HG02610 (cell line): ENCODE data around the gene RPS6KA2.

Experiments
- ATAC-seq: cut with Tn5 transposase; IDR thresholded peaks from one replicate; pipeline ENCODE4 v1.9.1; 2021; ENCODE audit warnings: mild to moderate bottlenecking, moderate library complexity; ENCODE audit not compliant: unreplicated experiment

The RPS6KA2 gene

DNA sequence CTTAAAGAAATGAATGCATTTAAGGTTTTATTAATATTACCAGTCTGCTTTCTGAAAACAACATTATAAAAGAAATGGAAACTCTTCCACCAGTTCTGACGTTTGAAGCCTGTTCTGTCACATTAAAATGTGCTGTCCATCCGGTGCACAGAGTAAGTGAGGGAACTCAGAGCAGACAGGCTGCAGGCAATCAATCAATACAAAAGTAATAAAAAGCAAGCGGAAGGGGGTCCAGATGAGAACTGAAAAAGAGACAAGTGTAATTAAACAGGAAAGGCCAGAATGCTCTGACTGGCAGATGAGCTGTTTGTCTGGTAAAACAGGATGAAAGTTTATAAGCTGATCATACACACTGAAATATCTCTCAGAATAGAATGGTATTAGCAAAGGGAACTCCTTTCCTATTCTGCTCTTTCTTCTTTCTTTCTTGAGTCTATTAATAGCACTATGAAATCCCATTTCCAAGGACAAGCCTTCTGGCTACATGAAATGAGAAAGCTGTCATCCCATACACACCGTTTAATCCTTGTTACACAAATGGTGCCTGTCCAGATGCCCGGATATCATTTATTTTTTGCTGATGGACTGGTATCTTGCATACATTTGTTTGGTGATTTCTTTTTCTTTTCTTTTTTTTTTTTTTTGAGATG lies 134.8 kb downstream of the RPS6KA2 start:
- ATAC-seq, result no peak

DNA sequence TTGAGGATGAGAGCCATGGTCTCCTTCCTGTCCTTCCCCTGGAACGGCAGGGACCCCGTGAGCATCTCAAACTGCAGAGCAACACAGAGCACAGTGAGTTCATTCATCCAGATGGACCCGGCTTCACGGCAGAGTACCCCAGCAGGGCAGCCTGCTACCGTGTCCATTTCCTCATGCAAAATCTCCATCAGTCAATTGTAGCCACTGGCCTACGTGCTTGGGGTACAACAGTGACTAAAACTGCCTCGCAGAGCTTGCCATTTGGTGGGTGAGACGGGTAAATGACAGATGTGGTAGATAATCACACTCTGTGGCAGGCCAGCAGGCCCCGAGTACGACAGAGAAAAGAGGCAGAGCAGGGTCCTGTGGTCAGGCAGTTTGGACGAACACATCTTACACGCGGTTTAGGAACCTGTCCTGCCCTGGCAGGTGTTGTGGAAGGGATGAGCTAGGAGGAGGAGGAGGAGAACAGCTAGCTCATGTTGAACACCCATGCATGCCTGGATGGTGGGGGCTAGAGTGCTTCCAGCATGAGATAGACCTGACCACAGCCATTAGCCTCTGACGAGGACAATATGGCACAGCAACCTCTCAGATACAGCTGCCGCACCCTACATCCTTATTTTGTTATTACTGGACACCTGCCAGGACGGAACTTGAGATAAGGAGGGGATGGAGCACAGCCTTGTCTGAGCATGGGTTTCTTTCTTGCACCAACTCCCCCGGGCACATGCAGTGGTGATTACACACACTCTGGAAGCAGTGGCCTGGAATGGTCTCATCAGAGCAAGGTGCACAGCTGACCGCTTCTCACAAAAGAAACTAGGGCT lies 136.2 kb downstream of the RPS6KA2 start:
- ATAC-seq, result no peak

DNA sequence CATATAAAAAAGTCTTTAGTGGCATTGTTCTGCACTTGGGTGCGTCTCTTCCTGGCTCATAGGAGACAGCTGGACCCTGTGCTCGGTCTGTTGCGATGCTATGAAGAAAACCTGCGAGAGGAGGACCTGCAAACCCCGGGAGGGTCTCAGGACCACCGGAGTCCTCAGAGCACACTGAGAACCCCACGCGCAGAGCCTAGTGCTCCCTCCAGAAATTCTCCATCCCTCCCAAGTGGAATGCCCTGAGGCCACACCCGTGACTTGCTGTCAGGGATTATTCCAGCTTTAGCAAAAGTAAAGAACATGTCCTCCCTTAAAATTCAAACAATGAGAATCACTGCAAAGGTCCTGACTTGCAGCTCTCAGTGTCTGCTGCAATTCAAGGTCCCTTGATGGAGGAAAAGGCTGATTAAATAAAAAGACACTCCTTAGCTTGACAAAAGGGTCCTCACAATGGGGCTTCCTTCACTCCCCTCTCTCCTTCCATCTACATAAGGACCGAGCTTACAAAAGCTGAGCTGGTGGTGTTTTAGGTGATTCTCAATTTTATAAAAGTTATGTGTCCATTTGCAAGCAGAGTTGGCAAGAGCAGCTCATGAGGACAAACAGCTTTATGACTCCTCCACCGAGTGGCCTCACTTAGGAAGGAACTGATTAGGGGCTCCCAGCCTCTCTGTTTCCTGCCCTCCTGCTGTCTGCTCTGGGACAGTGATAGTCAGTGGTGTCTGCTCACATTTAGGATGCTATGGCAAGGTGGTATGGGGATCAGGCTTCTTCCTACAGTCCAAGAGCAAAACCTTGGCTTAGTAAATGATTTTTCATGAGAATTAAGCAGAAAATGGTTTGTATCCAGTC lies 137.5 kb downstream of the RPS6KA2 start:
- no peak for ATAC-seq

DNA sequence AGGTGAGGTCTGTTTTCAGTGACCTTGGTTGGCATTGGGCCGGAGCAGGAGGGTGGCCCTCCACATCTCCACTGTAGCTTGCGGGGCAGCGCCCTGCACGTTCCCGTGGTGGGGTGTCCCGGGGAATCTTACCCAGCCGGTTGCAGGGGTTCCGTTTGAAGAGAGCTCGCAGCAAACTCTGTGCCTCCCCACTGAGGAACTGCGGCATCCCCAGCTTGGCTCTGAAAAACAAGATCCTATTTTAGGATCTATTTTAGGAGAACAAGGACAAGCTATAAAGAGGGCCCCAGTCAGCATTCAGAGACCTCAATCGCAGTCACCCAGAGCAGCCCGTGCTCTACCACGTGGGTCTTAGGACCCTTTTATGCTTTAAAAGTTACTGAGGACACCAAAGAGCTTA lies 138.3 kb downstream of the RPS6KA2 start:
- no peak for ATAC-seq

DNA sequence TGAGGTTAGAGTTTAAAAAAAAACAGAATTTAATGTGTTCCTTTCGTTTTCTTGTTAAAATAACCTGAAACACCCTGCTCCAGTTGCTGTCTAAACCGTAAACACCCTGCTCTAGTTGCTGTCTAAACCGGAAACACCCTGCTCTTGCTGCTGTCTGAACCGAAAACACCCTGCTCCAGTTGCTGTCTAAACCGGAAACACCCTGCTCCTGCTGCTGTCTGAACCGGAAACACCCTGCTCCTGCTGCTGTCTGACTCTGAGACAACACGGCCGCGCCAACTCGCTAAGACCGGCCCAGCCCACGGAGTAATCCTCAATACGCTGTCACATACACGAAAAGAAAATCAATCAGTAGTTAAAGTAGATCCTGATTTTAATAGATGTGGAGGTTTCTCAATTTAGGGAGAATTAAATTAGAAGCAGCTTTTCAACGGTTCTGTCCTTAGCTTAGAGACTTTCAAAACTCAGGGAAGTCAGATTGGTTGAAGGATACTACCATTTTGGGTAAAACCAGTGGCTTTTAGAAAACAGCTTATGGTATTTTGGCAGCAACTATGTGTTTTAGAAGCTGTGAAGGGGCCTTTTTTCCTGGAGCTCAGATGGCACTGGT lies 138.9 kb downstream of the RPS6KA2 start:
- ATAC-seq, result peak; percentile 88

DNA sequence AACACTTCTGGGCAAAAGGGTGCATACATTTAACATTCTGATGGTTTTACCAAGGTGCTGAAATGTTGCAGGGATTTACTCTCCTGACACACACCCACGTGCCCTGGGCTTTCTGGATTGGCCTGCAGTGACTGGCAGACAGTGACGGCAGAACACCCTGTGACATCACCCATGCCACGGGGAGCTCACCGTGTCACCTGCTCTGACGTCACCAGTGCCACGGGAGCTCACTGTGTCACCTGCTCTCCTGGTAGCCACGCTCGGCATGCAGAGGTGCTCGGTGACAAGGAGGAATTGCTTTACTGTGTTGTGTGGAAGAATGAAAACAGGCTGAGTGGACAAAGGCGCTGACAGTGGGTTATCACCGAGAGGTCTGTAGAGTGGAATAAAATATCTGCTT lies 139.9 kb downstream of the RPS6KA2 start:
- no peak for ATAC-seq

DNA sequence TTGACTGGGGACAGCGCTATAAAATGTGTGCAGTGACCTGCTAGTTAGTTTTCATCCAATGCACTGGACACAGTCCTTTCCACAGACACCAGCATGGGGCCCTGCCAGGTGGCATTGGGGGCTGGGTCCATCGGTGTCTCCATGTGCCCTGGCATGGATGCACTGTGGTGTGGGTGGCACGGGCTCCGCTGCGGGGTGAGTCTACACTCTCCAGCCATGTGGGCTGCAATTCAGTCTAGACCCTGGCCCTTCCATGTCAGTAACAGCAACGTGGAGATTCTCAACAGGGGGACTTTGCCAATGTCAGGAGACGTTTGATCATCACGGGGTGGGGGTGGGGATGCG lies 140.5 kb downstream of the RPS6KA2 start:
- ATAC-seq, result no peak

DNA sequence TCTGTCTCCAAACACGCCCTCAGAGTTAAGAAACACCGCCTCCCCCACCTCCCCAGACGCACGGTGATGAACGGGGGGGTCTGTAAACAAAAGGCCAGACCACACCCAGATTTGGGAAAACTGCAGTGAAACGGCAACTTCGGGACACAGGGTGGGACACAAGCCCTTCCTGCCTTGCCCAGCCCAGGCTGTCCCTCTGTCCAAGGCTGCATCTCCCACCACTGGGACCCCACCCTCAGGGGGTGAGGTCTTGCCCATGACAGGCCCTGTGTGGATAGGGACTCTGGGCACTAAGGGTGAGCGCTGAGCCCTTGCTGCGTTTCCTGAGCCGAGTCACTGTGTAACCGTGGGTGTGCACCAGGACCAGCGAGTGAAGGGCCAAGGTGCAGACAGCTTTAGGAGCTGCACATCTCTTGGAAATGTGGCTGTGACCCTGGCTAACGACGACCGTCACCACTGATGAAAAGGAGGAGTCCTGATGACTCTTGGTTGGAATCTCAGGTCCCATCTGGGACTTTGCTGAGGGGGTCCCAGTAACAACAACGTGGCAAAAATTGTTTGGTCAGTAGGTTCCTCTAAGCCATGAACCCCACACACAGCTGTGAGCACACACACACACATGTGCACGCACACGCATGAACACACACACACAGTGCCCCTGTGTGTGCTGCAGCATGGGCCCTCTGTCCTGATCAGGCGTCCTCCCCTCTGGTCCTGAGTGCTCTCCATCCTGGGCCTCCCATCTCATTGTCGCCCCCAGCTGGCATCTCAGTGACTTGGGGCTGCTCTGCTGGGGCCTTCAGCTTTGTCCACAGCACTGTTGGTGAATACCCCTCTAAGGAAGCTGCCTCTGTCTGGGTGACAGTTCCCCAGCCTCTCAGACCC lies 141.2 kb downstream of the RPS6KA2 start:
- ATAC-seq, result no peak

DNA sequence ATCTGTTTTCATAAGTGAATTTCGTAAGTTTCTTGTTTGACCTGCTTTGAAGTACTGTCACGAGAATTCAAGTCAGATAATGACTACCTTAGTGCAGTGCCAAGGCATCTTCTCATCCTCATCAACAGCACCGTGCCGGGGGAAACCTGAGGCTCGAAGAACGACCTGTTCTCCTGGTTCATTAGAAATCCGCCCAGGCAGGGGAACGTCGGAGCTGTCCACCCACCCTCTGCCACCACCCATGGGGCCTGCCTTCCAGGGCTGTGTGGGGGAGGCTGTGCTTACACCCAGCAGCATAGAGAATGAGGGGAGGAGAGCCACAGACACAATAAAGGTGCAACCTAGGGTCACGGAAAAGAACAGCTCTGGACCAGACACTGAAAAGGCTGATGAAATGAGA lies 142.2 kb downstream of the RPS6KA2 start:
- ATAC-seq, result no peak

DNA sequence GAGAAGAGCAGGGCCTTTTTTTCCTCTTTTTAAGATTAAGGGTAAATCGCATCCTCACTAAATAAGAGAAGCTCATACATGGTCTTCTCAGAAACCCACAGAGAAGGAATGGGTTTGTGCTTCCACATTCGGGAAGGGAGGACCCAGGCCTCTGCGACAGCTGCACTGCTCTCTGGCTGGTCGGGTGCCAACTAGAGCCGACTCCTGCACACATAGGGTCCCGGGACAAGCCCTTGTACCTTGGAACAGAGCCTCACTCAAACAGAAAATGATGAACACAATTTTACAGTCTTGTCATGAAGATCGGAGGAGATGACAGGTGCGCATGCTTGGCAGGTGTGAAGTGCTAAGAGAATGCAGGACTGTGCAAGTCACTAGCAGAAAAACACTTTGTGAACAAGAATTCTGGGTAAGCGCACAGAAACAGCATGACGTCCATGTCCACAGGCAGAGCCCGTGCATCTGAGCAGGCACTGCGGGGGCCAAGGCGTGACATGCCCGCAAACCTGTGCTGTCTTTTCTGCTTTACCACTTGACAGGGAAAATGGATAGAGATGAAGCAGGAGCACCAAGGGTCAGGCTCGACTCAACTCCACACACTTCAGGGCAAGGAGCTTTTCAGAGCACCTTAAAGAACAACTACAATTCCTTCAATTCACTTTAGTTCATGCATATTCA lies 143.3 kb downstream of the RPS6KA2 start:
- ATAC-seq, result no peak

DNA sequence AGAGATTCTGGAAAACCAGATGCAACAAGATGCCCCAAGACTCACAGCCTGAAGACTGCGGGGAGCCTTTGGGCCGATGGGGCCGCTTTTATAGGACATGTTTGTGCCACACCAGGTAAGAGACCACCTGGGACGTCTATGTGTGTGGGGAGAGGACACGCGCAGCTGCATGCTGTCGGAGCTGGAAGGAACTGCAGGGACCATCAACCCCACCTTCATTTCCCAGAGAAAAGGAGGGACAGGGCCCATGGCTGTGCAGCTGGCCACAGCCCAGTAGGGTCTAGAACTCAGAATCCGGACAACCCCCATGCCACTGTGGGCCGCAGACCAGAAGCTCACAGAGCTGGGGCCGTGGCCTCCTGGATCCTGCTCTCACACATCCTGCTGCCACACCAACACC lies 144.0 kb downstream of the RPS6KA2 start:
- no peak for ATAC-seq

DNA sequence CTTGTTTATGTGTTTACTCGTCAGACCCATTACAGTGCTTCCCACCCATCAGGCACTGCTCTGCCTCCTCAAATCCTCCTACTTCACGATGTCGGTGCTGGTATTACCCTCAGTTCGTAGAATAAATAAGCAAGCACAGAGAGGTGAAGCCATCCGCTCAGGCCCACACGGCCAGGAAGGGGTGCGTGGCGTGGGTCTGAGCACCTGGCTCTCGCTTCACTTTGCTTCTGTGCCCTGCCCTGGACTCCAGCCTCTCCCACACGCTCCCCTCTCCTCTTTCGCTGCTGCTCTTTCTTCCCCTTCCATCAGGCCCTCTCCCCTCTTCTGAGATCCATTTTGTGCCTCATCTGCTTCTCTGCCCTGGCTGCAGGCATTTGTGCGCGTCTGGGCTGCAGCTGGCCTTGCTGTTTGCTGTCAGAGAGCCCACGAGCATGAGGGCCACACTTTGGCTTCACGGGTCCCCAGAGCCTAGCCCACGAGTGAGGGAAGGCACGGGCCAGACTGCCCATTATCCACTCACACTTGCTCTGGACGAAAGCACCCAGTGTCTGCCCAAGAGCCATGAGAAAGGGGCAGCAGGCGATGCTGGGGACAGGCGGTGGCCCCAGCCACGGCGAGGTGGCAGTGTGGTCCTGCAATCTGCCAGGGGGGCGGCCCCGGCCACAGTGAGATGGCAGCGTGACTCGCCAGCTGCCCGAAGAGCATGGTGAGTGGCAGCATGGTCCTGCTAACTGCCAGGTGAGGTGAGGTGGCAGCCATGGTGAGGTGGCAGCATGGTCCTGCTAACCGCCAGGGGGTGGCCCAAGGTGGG lies 148.1 kb downstream of the RPS6KA2 start:
- no peak for ATAC-seq

DNA sequence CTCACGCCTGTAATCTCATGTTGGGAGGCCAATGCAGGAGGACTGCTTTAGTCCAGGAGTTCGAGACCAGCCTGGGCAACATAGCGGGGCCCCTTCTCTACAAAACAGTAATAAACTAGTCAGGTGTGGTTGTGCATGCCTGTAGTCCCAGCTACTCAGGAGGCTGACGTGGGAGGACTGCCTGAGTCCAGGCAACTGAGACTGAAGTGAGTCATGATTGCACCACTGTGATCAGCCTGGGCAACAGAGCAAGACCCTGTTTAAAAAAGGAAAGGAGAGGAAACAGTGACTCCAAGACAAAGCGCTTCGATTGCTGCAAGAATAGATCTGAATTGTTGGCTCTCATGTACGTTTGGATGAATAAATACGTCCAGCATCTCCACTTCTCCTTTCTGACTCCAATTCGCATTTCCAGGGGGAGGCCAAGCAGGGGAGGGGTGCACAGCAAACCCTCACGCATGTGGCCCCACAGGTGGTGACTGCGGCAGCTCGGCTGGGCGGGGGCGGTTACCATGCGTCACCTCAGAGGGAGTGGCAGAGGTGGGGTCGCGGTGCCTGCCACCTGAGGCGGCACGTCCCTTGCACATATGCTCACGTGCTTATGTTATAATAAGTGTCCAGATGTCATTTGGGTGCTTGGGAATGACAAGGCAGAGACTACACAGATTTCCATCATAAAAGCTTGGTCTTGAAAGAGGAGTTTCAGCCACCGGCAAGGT lies 149.2 kb downstream of the RPS6KA2 start:
- ATAC-seq, result no peak

DNA sequence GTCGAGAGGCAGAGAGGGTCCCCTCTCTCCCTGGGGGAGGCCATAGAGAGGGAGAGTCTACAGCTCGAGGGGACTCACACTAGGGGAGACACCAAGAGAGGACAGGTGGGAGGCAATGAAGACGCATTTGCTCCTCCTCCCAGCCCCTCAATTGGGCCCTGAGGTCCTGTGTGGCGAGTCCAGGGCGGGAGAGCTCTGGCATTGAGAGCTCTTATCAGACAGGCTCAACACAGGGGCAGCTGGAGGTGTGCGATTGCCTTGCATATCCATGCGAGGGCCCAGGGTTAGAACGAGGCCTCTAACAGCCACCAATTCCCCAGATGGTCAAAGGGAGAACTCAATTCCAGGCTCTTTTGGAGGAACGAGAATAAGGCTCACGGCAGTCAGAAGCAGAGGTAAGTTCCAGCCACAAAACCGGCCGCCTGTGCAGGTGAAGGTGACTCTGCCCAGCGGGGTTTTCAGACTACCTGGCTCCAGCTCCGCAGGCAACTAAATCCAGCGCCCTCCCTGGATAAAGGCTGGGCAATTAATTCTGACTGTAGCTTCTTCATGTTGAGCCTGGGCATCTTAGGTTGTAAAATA lies 150.3 kb downstream of the RPS6KA2 start:
- no peak for ATAC-seq

DNA sequence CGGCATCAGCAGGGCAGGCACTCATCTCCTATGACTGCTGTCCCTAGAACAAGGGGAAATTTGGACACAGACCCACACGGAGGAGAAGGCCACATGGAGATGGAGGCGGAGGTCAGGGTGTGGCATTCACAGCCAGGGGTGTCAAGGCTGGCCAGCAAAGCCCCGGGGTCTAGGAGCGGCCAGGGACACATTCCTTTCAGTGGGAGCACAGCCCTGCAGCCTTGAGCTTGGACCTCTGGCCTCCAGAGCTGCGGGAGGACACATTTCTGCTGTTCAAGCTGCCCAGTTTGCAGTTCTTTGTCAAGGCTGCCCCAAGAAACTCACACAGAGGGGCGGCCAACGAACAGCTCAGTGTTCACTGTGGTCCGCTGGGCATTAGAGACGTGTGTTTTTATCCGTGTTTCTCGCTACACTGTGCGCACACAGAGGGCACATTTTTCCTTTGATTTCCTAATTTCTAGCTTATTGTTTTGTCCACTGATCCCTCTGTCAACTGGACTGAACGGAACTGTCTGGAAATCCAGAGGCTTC lies 150.9 kb downstream of the RPS6KA2 start:
- no peak for ATAC-seq

DNA sequence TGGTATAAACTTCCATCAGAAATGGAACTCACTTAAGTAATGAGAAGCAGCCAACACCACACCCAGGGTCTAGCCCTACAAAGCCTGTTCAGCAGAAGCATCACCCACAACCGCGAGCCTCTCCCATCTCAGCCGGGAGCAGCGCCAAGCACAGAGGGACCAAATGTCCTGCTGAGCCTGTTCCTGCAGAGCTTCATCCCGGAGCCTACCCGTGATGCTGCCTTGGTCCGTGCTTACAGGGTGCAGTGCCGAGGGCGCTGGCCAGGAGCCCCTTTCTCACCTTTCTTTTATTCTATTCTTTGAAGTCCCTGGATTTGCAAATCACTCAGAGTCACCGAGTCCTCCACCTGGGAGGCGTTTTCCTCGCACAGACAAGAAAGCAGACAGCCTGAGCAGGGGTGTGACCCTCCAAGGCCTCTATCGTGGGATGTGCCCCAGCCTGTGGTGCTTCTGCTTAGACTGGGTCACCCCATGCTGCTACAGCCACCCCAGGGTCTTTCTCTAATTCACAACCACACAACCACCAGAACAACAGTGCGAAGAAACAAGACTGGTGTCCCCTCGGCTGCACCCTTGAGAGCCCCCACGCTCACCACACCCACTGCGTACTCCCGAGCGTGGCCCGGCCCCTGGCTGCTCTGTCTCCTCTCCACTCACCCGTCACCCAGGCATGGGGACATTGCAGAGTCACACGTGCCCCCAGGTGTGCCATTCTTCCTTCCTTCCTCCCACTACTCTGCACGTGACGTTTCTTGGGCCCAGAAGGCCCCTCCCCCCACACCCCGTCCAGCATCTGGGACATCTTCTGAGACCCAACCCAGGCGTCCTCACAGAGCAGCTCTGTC lies 152.1 kb downstream of the RPS6KA2 start:
- ATAC-seq, result no peak
